Trophoblast cell (in vitro differentiated cells and primary cell): ENCODE measurements around the gene CDS1.

Experiments used
- DNase-seq, 2 donors: peaks; one replicate each; pipeline ENCODE4 v3.0.0-alpha.2; 2016
- H2AFZ ChIP-seq: 2 replicates; pipeline ENCODE4 v1.6.1; 2013; ENCODE audit warnings: low read length, moderate library complexity, mild to moderate bottlenecking; ENCODE audit not compliant: insufficient read depth, poor library complexity
- H2AK5ac ChIP-seq: 2 replicates; pipeline ENCODE4 v1.6.1; 2013; ENCODE audit warnings: mild to moderate bottlenecking, low read length
- H2BK120ac ChIP-seq: 2 replicates; pipeline ENCODE4 v1.6.1; 2013; ENCODE audit warnings: low read length, mild to moderate bottlenecking, moderate library complexity; ENCODE audit not compliant: insufficient read depth, poor library complexity
- H2BK12ac ChIP-seq: 2 replicates; pipeline ENCODE4 v1.6.1; 2013; ENCODE audit warnings: mild to moderate bottlenecking, low read length, moderate library complexity
- H2BK5ac ChIP-seq: 2 replicates; pipeline ENCODE4 v1.6.1; 2013; ENCODE audit warnings: low read length, low read depth, moderate library complexity, mild to moderate bottlenecking; ENCODE audit not compliant: poor library complexity
- H3K14ac ChIP-seq: 2 replicates; pipeline ENCODE4 v1.6.1; 2013; ENCODE audit warnings: mild to moderate bottlenecking, low read length
- H3K18ac ChIP-seq: 2 replicates; pipeline ENCODE4 v1.6.1; 2013; ENCODE audit warnings: mild to moderate bottlenecking, low read length
- H3K23ac ChIP-seq: 2 replicates; pipeline ENCODE4 v1.6.1; 2013; ENCODE audit warnings: low read length
- H3K27ac ChIP-seq: 2 replicates; pipeline ENCODE4 v1.5.1; 2013; ENCODE audit warnings: low read depth, mild to moderate bottlenecking, inconsistent platforms, low read length, moderate library complexity
- H3K27me3 ChIP-seq: 2 replicates; pipeline ENCODE4 v1.6.1; 2013; ENCODE audit warnings: inconsistent platforms, mild to moderate bottlenecking, low read length, moderate library complexity; ENCODE audit not compliant: insufficient read depth
- H3K36me3 ChIP-seq, 2 experiments: 1 replicate in 1 of 2; 2 replicates in 1 of 2; pipeline ENCODE4 v1.6.1; 2013; ENCODE audit warnings: low read length in 2 of 2, mild to moderate bottlenecking in 2 of 2, moderate library complexity in 1 of 2; ENCODE audit not compliant: insufficient read depth in 2 of 2, control insufficient read depth in 1 of 2
- H3K4ac ChIP-seq: 2 replicates; pipeline ENCODE4 v1.6.1; 2013; ENCODE audit warnings: low read depth, mild to moderate bottlenecking, low read length, moderate library complexity
- H3K4me1 ChIP-seq, 2 experiments: 1 replicate in 1 of 2; 2 replicates in 1 of 2; pipeline ENCODE4 v1.6.1; 2013; ENCODE audit warnings: low read length in 2 of 2, mild to moderate bottlenecking in 2 of 2, moderate library complexity in 1 of 2; ENCODE audit not compliant: insufficient read depth in 2 of 2, control insufficient read depth in 1 of 2
- H3K4me2 ChIP-seq: 2 replicates; pipeline ENCODE4 v1.6.1; 2013; ENCODE audit warnings: inconsistent platforms, mild to moderate bottlenecking, low read length, moderate library complexity
- H3K4me3 ChIP-seq: 2 replicates; pipeline ENCODE4 v1.5.1; 2013; ENCODE audit warnings: mild to moderate bottlenecking, low read depth, low read length, inconsistent platforms
- H3K79me1 ChIP-seq: one replicate; pipeline ENCODE4 v1.6.1; 2013; ENCODE audit warnings: low read length
- H3K79me2 ChIP-seq: 2 replicates; pipeline ENCODE4 v1.6.1; 2013; ENCODE audit warnings: low read length, mild to moderate bottlenecking; ENCODE audit not compliant: control insufficient read depth, insufficient read depth, poor library complexity
- H3K9ac ChIP-seq: 2 replicates; pipeline ENCODE4 v1.6.1; 2013; ENCODE audit warnings: mild to moderate bottlenecking, low read length
- H3K9me3 ChIP-seq: 2 replicates; pipeline ENCODE4 v1.6.1; 2013; ENCODE audit warnings: low read depth, mild to moderate bottlenecking, control low read depth, inconsistent platforms, low read length; ENCODE audit not compliant: insufficient read depth
- H4K12ac ChIP-seq: 2 replicates; pipeline ENCODE4 v1.6.1; 2013; ENCODE audit warnings: low read depth, mild to moderate bottlenecking, low read length, moderate library complexity
- H4K8ac ChIP-seq: 2 replicates; pipeline ENCODE4 v1.6.1; 2013; ENCODE audit warnings: low read depth, mild to moderate bottlenecking, low read length, moderate library complexity
- H4K91ac ChIP-seq: one replicate; pipeline ENCODE4 v1.6.1; 2013; ENCODE audit warnings: low read depth, mild to moderate bottlenecking, low read length, moderate library complexity
- WGBS: extraction: QIAGEN DNeasy Blood & Tissue Kit; methylation state at CpG from one replicate; pipeline ENCODE4 v1.1.7; 2013; ENCODE audit warnings: missing lambda C conversion rate; ENCODE audit not compliant: insufficient read length, insufficient coverage; ENCODE audit errors: extremely low coverage; 5-methylcytosine and 5-hydroxymethylcytosine counted together

Gene CDS1

DNA sequence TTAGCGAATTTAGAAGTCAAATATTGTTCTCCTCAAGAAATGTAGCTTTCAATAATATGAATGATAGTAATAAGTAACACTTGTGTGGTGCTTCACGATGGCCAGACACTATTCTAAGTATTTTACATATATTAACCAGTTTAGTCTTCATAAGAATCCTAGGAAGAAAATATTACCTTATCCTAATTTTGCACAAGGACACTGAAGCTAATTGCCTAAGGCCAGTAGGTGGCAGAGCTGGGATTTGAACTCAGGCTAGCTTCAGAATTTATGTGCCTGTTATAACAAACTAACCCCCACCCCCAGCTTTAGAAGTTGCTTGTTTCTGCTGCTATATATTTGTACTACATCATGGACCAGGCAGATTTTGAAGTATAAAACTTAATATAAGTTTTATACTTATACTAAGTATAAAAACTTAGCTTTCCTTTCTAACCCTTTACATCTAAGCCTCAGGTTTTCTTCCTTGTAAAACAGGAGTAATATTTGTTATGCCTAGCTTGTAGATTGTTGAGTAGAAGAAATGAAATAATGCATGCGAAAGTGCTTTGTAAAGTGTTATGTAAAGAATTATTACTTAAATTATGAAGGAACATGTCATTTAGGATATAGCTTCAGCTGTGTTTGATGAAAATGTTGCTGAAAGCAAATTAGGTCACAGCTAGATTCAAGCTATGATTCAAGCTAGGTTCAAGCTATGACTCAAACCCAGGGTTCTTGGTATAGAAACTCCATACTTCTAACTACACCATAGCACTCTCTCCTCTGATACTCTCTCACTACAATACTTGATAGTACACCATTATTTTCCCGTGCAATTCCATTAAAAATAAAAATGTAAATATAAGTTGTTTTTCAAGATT, 4.2 kb upstream of the CDS1 start:
- H3K36me3 ChIP-seq: no peaks in the 10 kb centered on the region
- peaks cover 17% of the 10 kb centered on the region for H3K79me1 ChIP-seq
- no CpG with 5 or more reads among the region's 4 CpGs for WGBS
- no peak overlapping the region for H4K12ac ChIP-seq
- H3K27ac ChIP-seq: no peak overlapping the region
- peaks cover 6% of the 10 kb centered on the region for H3K79me2 ChIP-seq
- H3K4me1 ChIP-seq: peaks cover 6 to 14% of the 10 kb centered on the region in 2 experiments
- no peak overlapping the region for H2BK12ac ChIP-seq
- H2AFZ ChIP-seq: no peak overlapping the region
- no peak overlapping the region for H3K4ac ChIP-seq
- peaks cover 3% of the 10 kb centered on the region for H3K9me3 ChIP-seq
- no peak overlapping the region for H3K4me2 ChIP-seq
- H3K9ac ChIP-seq: no peak overlapping the region
- H3K14ac ChIP-seq: no peak overlapping the region
- no peak overlapping the region for H3K23ac ChIP-seq
- H2BK5ac ChIP-seq: no peak overlapping the region
- H3K27me3 ChIP-seq: no peaks in the 10 kb centered on the region
- no peak overlapping the region for H2AK5ac ChIP-seq
- H2BK120ac ChIP-seq: no peak overlapping the region
- DNase-seq: peak; percentile 41 to 68
- H3K18ac ChIP-seq: no peak overlapping the region
- H4K8ac ChIP-seq: no peak overlapping the region
- H3K4me3 ChIP-seq: no peak overlapping the region
- H4K91ac ChIP-seq: no peak overlapping the region

DNA sequence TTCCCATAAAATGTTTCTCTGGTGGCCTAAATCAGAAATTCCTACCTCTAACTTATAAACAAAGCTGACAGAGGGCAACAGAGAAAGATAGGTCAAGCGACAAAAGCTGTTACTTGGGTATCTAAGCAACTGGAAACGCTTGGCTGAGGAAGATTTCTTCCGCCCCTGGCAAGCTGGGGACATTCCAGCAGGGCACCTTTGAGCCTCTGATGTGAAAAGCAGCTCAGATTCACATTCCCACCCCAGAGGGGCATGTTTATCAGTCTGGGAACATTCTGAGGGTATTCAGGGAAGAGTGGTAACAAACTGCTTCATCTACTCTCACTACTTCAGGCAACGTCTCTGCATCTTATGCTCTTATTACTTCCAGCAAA, 3.5 kb upstream of the CDS1 start:
- Histone ChIP-seq H3K27ac (no peak overlapping the region), H3K14ac (no peak overlapping the region), H3K9ac (no peak overlapping the region), H3K4me1 (peaks cover 2 to 10% of the 10 kb centered on the region in 2 experiments), H2AFZ (no peak overlapping the region), H3K79me2 (peaks cover 6% of the 10 kb centered on the region), H3K4ac (no peak overlapping the region), H2AK5ac (no peak overlapping the region), H4K12ac (no peak overlapping the region), H3K79me1 (peaks cover 16% of the 10 kb centered on the region), H2BK12ac (no peak overlapping the region), H3K4me2 (no peak overlapping the region), H3K4me3 (no peak overlapping the region), H3K9me3 (peaks cover 3% of the 10 kb centered on the region), H3K23ac (no peak overlapping the region), H3K27me3 (no peaks in the 10 kb centered on the region), H3K18ac (no peak overlapping the region), H3K36me3 (no peaks in the 10 kb centered on the region), H2BK120ac (no peak overlapping the region), H4K8ac (no peak overlapping the region), H4K91ac (no peak overlapping the region), H2BK5ac (no peak overlapping the region)
- no CpG with 5 or more reads among the region's 4 CpGs for WGBS
- peak in 1 of 2 donors; percentile 16 for DNase-seq

DNA sequence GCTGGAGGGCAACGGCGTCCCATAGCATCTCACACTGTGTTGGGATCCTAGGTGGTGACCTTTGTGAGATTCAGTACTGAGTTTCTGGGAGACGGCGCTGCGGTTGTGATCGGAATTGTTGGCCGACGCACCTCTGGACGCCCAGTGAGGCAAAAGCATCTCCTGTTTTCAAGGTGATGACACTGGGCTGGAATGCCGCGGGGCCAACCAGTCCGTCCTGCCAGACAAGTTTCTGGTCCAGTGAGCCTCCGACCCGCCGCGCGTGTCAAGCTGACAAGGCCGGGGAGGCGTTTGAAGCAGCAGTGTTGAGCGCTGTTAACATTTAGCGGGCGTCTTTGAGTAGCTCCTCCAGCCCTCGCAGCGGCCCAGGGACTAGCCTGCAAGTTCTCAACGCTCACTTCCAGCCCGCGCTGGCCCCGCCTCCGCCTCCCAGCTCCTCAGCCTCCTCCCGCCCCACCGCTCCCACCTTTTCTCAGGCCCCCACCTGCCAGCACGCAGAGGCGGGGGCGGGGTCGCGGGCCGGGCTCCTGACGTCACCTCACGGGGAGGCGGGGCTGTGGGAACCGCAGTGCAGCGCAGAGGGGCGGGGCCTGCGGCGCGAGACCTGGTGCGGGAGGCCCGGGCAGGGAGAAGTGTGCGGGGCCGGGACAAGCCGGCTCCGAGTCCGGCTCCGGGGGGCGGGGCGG, 482 bp upstream of the CDS1 start:
- Histone ChIP-seq H3K36me3 (no peaks in the 10 kb centered on the region), H3K14ac (peak overlapping the region; percentile 19), H3K4me2 (peak overlapping the region; percentile 62)

DNA sequence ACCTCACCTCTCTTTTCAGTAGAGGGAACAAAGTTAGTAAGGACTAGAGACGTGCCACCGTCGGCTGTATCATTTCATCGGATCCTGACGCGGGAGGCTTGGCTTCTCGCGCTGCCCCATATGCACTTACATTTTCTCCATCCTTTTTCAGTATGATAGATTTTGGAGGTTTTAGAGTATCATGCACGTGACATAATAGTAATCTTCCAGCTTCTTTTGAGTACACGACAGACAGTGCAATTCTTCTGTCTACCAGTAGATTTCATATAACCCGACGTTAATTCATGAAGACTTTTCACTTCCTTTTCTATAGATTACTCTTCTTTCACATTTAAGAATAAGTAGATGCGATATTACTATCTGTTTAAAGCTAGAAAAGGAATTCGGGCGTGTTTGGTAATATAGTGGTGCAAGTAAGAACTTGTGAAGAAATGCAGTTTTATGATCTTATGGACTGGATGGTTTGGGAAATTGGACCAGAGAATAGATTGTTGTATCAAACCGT, 1.0 kb downstream of the CDS1 start:
- no CpG with 5 or more reads among the region's 16 CpGs for WGBS
- Histone ChIP-seq H3K14ac (peak overlapping the region; percentile 81), H2AK5ac (no peak overlapping the region), H3K36me3 (peaks cover 0 to 2% of the 10 kb centered on the region in 2 experiments), H4K91ac (no peak overlapping the region), H3K27me3 (no peaks in the 10 kb centered on the region), H3K18ac (no peak overlapping the region), H3K4me2 (peak overlapping the region; percentile 62), H3K4ac (no peak overlapping the region), H3K4me1 (peaks cover 2 to 10% of the 10 kb centered on the region in 2 experiments), H3K27ac (peak overlapping the region; percentile 93), H2AFZ (peak overlapping the region; percentile 18), H3K79me1 (peaks cover 16% of the 10 kb centered on the region), H3K79me2 (peaks cover 7% of the 10 kb centered on the region), H4K8ac (no peak overlapping the region), H3K4me3 (peak overlapping the region; percentile 90), H3K9ac (peak overlapping the region; percentile 89), H3K9me3 (peaks cover 4% of the 10 kb centered on the region), H2BK12ac (no peak overlapping the region), H2BK5ac (peak overlapping the region; percentile 64), H2BK120ac (no peak overlapping the region), H4K12ac (no peak overlapping the region), H3K23ac (no peak overlapping the region)
- peak in 1 of 2 donors; percentile 41 for DNase-seq

More for the DNA sequence above, 482 bp upstream of the CDS1 start:
- Histone ChIP-seq H2BK5ac (peak overlapping the region; percentile 75), H3K18ac (peak overlapping the region; percentile 88), H3K79me1 (peaks cover 16% of the 10 kb centered on the region), H3K27ac (peak overlapping the region; percentile 93), H3K79me2 (peaks cover 6% of the 10 kb centered on the region), H3K27me3 (no peaks in the 10 kb centered on the region), H3K9me3 (peaks cover 3% of the 10 kb centered on the region), H2AFZ (peak overlapping the region; percentile 72), H2BK120ac (peak overlapping the region; percentile 50), H3K4me1 (peaks cover 2 to 10% of the 10 kb centered on the region in 2 experiments), H2BK12ac (peak overlapping the region; percentile 10), H3K4me3 (peak overlapping the region; percentile 90), H4K8ac (peak overlapping the region; percentile 55), H3K9ac (no peak overlapping the region), H4K91ac (peak overlapping the region; percentile 67), H3K4ac (no peak overlapping the region), H4K12ac (peak overlapping the region; percentile 61), H3K23ac (no peak overlapping the region), H2AK5ac (no peak overlapping the region)
- peak; percentile 99 for DNase-seq
- WGBS: no CpG with 5 or more reads among the region's 56 CpGs
